ENCODE measurements around the gene PDXDC1. TPM values are rescaled to one million over a fixed set of nuclear protein-coding genes. Genes with fewer than 3 reads are reported as not detected.
"Not testable (repeated sequence)": the region's sequence is repeated elsewhere in the genome, so short reads cannot be mapped to it uniquely, and the experiment has no call there.

Gene PDXDC1
- total and polyA plus RNA-seq, 2 donors: 46.4 to 65.8 TPM

- not testable (repeated sequence) for H3K4me3 ChIP-seq (ENCODE audit: low read depth, low read length); H3K4me1 ChIP-seq (ENCODE audit: insufficient read depth)
Measured at GRCh38 chr16:15100372-15100987, 125.7 kb downstream of the PDXDC1 start.

GRCh38 chr16:15127641-15128425 is 153.0 kb downstream of the PDXDC1 start:
- H3K4me1 ChIP-seq (ENCODE audit: insufficient read depth); DNase-seq (ENCODE audit: extremely low spot score); H3K27ac ChIP-seq (ENCODE audit: low read depth); H3K4me3 ChIP-seq (ENCODE audit: low read depth, low read length); H3K36me3 ChIP-seq (ENCODE audit: insufficient read depth): not testable (repeated sequence)
- 97% methylated on average over 31 of the region's 48 CpGs for WGBS

More at GRCh38 chr16:15100372-15100987, 125.7 kb downstream of the PDXDC1 start:
- H3K27ac ChIP-seq (ENCODE audit: low read depth); H3K36me3 ChIP-seq (ENCODE audit: insufficient read depth); DNase-seq (ENCODE audit: extremely low spot score): not testable (repeated sequence)
- WGBS: 84% methylated on average over 5 of the region's 5 CpGs

- DNase-seq (ENCODE audit: extremely low spot score); H3K4me3 ChIP-seq (ENCODE audit: low read depth, low read length); H3K36me3 ChIP-seq (ENCODE audit: insufficient read depth); H3K27ac ChIP-seq (ENCODE audit: low read depth); H3K4me1 ChIP-seq (ENCODE audit: insufficient read depth): not testable (repeated sequence)
- WGBS: 94% methylated on average over 32 of the region's 37 CpGs
Measured at GRCh38 chr16:15130256-15130932, 155.6 kb downstream of the PDXDC1 start.

- H3K4me3 ChIP-seq (ENCODE audit: low read depth, low read length); H3K4me1 ChIP-seq (ENCODE audit: insufficient read depth); H3K27ac ChIP-seq (ENCODE audit: low read depth); H3K36me3 ChIP-seq (ENCODE audit: insufficient read depth); DNase-seq (ENCODE audit: extremely low spot score): not testable (repeated sequence)
- 90% methylated on average over 44 of the region's 51 CpGs for WGBS
Measured at GRCh38 chr16:15130943-15131700, 156.3 kb downstream of the PDXDC1 start.

- H3K4me3 ChIP-seq (ENCODE audit: low read depth, low read length); DNase-seq (ENCODE audit: extremely low spot score); H3K4me1 ChIP-seq (ENCODE audit: insufficient read depth); H3K27ac ChIP-seq (ENCODE audit: low read depth); H3K36me3 ChIP-seq (ENCODE audit: insufficient read depth): not testable (repeated sequence)
- WGBS: 93% methylated on average over 32 of the region's 41 CpGs
Measured at GRCh38 chr16:15132719-15133428, 158.0 kb downstream of the PDXDC1 start.

DNA sequence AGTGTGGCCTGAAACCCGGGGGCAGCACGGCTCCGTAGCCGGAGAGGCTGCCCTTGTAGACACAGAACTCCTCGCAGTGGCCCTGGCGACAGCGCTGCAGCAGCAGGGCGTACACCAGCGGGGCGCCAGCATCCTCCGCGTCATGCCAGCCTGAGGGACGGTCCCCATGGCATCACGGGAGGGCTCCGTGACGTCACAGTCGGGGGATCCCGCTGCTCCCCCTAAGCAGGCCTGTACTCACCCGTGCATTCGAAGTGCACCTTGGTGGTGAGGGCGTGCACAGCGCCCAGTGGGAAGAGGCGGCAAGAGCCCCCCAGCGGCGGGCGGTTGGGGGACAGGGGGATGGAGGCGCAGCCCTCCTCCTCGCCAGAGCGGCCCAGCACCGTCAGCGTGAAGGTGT is 158.7 kb downstream of the PDXDC1 start:
- not testable (repeated sequence) for H3K4me3 ChIP-seq (ENCODE audit: low read depth, low read length); H3K4me1 ChIP-seq (ENCODE audit: insufficient read depth); DNase-seq (ENCODE audit: extremely low spot score); H3K36me3 ChIP-seq (ENCODE audit: insufficient read depth); H3K27ac ChIP-seq (ENCODE audit: low read depth)
- 96% methylated on average over 16 of the region's 31 CpGs for WGBS

DNA sequence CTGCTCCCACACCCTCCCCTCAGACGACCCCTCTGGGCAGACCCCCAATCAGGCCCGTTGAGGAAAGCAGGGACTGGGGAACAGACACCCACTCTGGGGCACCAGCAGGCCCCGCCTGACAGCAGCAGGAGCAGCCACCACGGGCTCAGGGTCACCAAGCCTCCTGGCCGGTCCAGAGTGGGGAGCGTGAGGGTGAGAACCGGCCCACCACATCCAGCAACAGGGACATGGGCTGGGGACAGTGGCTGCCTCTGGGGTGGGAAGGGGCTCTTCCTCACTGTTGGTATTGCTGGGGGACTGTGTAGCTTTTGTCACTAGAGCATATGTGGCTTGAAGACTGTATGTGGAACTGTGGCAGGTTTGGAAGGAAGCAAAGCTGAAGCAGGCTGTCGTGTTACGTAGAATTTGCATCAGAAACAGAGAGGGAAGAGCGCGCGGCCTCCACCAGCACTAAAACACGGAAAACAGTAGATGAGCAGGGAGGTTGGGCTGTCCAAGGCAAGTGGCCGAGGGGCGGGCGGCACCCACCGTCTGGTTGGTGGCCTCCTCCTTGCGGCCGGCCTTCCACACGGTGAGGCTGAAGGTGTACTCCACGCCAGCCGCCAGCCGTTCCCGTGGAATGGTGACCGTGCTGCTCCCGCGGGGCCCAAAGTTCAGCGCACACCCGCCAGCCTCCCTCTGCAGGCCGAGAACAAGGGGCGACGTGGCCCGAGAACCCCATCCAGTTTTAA is 160.1 kb downstream of the PDXDC1 start:
- H3K36me3 ChIP-seq (ENCODE audit: insufficient read depth); DNase-seq (ENCODE audit: extremely low spot score); H3K4me3 ChIP-seq (ENCODE audit: low read depth, low read length); H3K4me1 ChIP-seq (ENCODE audit: insufficient read depth); H3K27ac ChIP-seq (ENCODE audit: low read depth): not testable (repeated sequence)
- WGBS: 92% methylated on average over 23 of the region's 33 CpGs

DNA sequence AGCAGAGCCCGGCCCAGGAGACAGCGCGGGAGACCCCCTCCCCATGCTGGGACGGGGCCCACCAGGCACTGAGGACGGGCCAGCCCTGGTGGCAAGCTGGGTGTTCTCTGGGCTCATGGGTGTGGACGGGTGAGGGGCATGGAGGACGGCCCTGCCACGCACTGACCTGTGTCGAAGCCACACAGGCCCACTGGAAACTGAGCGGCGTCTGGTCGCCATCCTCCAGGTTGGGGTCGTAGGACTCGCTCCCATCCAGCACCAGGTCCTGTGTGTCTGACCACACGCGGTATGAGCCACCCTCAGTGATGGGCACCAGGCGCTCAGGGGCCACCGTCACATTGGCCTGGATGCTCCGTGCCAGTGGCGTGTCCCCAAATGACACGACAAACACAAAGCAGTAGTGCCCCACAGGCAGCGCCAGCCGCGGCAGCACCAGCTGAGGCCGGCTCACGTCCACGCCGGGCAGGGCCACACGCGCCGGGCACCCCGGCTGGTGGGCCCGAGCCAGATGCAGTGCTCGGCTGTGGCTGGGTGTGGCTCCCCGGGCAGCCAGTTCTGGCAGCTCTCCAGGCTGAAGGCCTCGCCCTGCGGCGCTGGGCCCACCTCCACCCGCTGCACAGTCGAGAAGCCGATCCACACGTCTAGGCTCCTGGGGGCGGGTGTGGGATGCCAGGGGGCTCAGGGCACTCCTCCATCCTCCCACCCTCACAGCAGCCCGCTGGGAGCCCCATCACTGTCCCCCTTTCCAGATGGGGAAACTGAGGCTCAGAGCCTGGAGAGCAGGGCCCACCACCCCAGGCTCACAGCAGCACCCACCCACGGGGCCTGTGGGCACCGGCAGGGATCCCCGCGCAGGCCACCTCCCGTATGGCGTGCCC is 160.9 kb downstream of the PDXDC1 start:
- H3K4me3 ChIP-seq (ENCODE audit: low read depth, low read length); H3K36me3 ChIP-seq (ENCODE audit: insufficient read depth); H3K27ac ChIP-seq (ENCODE audit: low read depth); H3K4me1 ChIP-seq (ENCODE audit: insufficient read depth); DNase-seq (ENCODE audit: extremely low spot score): not testable (repeated sequence)
- WGBS: 82% methylated on average over 43 of the region's 50 CpGs

- WGBS: 72% methylated on average over 10 of the region's 15 CpGs
- H3K4me1 ChIP-seq (ENCODE audit: insufficient read depth); DNase-seq (ENCODE audit: extremely low spot score); H3K36me3 ChIP-seq (ENCODE audit: insufficient read depth); H3K4me3 ChIP-seq (ENCODE audit: low read depth, low read length); H3K27ac ChIP-seq (ENCODE audit: low read depth): not testable (repeated sequence)
Measured at GRCh38 chr16:15137514-15137913, 162.7 kb downstream of the PDXDC1 start.

- H3K27ac ChIP-seq (ENCODE audit: low read depth); H3K36me3 ChIP-seq (ENCODE audit: insufficient read depth); DNase-seq (ENCODE audit: extremely low spot score); H3K4me3 ChIP-seq (ENCODE audit: low read depth, low read length); H3K4me1 ChIP-seq (ENCODE audit: insufficient read depth): not testable (repeated sequence)
- WGBS: 64% methylated on average over 30 of the region's 30 CpGs
Measured at GRCh38 chr16:15140444-15141365, 165.9 kb downstream of the PDXDC1 start.

GRCh38 chr16:15141586-15141985 is 166.8 kb downstream of the PDXDC1 start:
- 86% methylated on average over 15 of the region's 15 CpGs for WGBS
- DNase-seq (ENCODE audit: extremely low spot score): no peak
- Histone ChIP-seq H3K4me1 (ENCODE audit: insufficient read depth) (no peaks in the 10 kb centered on the region), H3K4me3 (ENCODE audit: low read depth, low read length) (no peak overlapping the region), H3K27ac (ENCODE audit: low read depth) (no peak overlapping the region), H3K36me3 (ENCODE audit: insufficient read depth) (no peaks in the 10 kb centered on the region)
